Breast epithelium (tissue), 4 donors: ENCODE results near the gene FHOD3. TPM values are rescaled to one million over a fixed set of nuclear protein-coding genes. Genes with fewer than 3 reads are reported as not detected.

Experiments
- DNase-seq, 2 donors: peaks; one replicate each; pipeline ENCODE4 v3.0.0-alpha.2; 2019; ENCODE audit warnings: low spot score in 2 of 2
- H3K27ac ChIP-seq, 2 donors: fragments of 200-600 bp; sonication (generic) in 1 of 2; one replicate each; pipeline ENCODE4 v1.5.1; 2016 to 2019; ENCODE audit warnings: mild to moderate bottlenecking in 1 of 2
- H3K27me3 ChIP-seq, 2 donors: fragments of 200-600 bp; sonication (generic) in 1 of 2; one replicate each; pipeline versions ENCODE4 v1.5.1 to v1.6.0; 2017 to 2019; ENCODE audit warnings: control low read depth in 1 of 2, mild to moderate bottlenecking in 1 of 2
- H3K36me3 ChIP-seq: fragments of 200-600 bp; one replicate; pipeline ENCODE4 v1.5.1; 2019
- H3K4me1 ChIP-seq, 2 donors: fragments of 200-600 bp; sonication (generic); one replicate each; pipeline ENCODE4 v1.5.1; 2016 to 2019; ENCODE audit warnings: control low read depth in 1 of 2
- H3K4me3 ChIP-seq, 3 donors: fragments of 200-600 bp; sonication (generic); 1 replicate in 2 of 3; 2 replicates in 1 of 3; pipeline ENCODE4 v1.5.1; 2016 to 2019; ENCODE audit warnings: mild to moderate bottlenecking in 3 of 3, moderate library complexity in 2 of 3
- H3K9me3 ChIP-seq, 2 donors: fragments of 200-600 bp; sonication (generic) in 1 of 2; one replicate each; pipeline ENCODE4 v1.5.1; 2016 to 2019; ENCODE audit warnings: control low read depth in 1 of 2
- POLR2A ChIP-seq: fragments of 450-650 bp; IDR thresholded peaks from one replicate; pipeline ENCODE4 v1.6.1; 2016; ENCODE audit warnings: antibody characterized with exemption, mild to moderate bottlenecking, moderate library complexity
- POLR2AphosphoS5 ChIP-seq, 3 donors: sonication (generic); formaldehyde crosslinking; IDR thresholded peaks; one replicate each; pipeline ENCODE4 v1.6.1; 2017; ENCODE audit warnings: antibody characterized with exemption in 3 of 3
- intact Hi-C: fragments of 100-400 bp; cut with DNase I; formaldehyde crosslinking; loops from one replicate; pipeline ENCODE4 v1.15.1; 2023; ENCODE audit warnings: low total_unique reads
- total RNA-seq, 3 donors: library from RNA; depleted of rRNA; stranded (reverse); fragments of >200 nt; gene quantifications; one replicate each; pipeline ENCODE4 v1.1.0, GENCODE V29; 2016
- TF ChIP-seq, protein P1 (sequence below), 3 donors: fragments of 450-650 bp; IDR thresholded peaks; one replicate each; pipeline ENCODE4 v1.5.1; 2016 to 2017; ENCODE audit warnings: antibody characterized with exemption in 3 of 3, mild to moderate bottlenecking in 3 of 3, moderate library complexity in 3 of 3

FHOD3 gene
- total RNA-seq, 3 donors from 2014 or later, result 1.9 to 13.1 (median 13.0) TPM

DNA sequence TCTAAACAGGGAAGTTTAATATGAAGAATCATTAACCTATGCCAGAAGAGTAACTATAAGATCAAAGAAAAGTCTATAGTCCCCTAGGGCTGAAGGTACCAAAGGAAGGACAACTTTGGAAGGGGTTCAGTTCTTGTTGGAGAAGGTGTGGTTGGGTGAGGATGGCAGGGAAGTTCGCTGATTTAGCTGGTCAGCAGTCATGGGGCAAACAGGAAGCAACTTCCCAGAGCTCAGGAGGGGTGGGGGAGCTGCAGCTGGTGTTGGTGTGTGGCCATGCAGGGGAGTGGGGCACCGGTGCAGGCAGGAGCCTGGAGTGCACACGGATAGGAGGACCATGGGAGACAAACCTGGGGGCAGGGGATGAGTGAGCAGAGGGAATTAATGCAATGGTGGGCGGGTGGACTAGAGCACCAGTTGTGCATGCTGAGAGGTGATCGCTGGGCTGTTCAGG is 34.0 kb downstream of the FHOD3 start:
- intact Hi-C loops, result no loop called here
- H3K27ac ChIP-seq, result no peak overlapping the region
- H3K36me3 ChIP-seq, result no peaks in the 10 kb centered on the region
- TF ChIP-seq POLR2AphosphoS5 (IDR thresholded peaks at IDR 0.05), result no peak
- TF ChIP-seq, protein P1, sequence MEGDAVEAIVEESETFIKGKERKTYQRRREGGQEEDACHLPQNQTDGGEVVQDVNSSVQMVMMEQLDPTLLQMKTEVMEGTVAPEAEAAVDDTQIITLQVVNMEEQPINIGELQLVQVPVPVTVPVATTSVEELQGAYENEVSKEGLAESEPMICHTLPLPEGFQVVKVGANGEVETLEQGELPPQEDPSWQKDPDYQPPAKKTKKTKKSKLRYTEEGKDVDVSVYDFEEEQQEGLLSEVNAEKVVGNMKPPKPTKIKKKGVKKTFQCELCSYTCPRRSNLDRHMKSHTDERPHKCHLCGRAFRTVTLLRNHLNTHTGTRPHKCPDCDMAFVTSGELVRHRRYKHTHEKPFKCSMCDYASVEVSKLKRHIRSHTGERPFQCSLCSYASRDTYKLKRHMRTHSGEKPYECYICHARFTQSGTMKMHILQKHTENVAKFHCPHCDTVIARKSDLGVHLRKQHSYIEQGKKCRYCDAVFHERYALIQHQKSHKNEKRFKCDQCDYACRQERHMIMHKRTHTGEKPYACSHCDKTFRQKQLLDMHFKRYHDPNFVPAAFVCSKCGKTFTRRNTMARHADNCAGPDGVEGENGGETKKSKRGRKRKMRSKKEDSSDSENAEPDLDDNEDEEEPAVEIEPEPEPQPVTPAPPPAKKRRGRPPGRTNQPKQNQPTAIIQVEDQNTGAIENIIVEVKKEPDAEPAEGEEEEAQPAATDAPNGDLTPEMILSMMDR (IDR thresholded peaks at IDR 0.05), result no peak
- no peak for TF ChIP-seq POLR2A
- no peaks in the 10 kb centered on the region for H3K4me1 ChIP-seq
- no peaks in the 10 kb centered on the region for H3K27me3 ChIP-seq
- no peaks in the 10 kb centered on the region for H3K9me3 ChIP-seq
- no peak overlapping the region for H3K4me3 ChIP-seq
- no peak for DNase-seq

DNA sequence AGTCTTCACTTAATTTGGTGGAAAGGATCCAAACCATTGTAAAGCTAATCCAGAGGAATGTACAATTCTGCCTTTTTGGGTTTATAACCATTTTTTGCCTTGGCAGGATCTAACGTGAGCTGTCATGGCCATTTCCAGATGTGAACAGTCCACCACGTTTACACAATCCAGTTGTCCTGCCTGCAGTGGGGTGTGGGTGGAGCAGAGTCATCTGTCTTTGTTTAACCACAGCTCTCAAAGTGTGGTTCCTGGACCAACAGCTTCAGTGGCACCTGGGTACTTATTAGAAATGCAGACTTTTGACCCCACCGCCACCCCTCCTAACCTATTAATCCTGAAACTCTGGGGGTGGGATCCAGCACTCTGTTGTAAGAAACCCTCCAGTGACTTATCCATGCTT is 35.9 kb downstream of the FHOD3 start:
- no peaks in the 10 kb centered on the region for H3K36me3 ChIP-seq
- H3K27me3 ChIP-seq, result no peaks in the 10 kb centered on the region
- H3K27ac ChIP-seq, result no peak overlapping the region
- TF ChIP-seq POLR2AphosphoS5 (IDR thresholded peaks at IDR 0.05) (no peak), POLR2A (no peak)
- TF ChIP-seq, protein P1 (IDR thresholded peaks at IDR 0.05), result no peak
- no peak for DNase-seq
- intact Hi-C loops, result no loop called here
- H3K4me3 ChIP-seq, result no peak overlapping the region
- no peaks in the 10 kb centered on the region for H3K4me1 ChIP-seq
- H3K9me3 ChIP-seq, result no peaks in the 10 kb centered on the region

DNA sequence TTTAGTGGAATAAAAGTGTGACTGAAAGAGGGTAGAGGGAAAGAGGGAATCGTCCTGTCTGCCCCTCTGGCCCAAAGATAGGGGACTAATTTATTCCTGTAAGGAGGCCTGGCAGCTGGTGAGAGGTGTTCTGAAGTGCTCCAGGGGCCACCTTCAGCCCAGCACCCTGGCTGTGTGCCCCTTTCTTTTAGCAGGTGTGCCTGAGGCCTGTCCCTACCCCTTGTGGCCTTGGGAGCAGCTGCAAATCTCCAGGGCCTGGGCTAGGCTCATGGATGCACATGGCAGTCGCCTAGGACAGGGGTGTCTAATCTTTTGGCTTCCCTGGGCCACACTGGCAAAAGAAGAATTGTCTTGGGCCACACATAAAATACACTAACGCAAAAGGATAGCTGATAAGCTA is 37.3 kb downstream of the FHOD3 start:
- Histone ChIP-seq H3K27ac (no peak overlapping the region), H3K36me3 (no peaks in the 10 kb centered on the region), H3K4me1 (no peaks in the 10 kb centered on the region), H3K27me3 (no peaks in the 10 kb centered on the region), H3K4me3 (no peak overlapping the region), H3K9me3 (no peaks in the 10 kb centered on the region)
- TF ChIP-seq POLR2A, result no peak
- no peak for TF ChIP-seq POLR2AphosphoS5 (IDR thresholded peaks at IDR 0.05)
- TF ChIP-seq, protein P1 (IDR thresholded peaks at IDR 0.05), result no peak
- no peak for DNase-seq
- intact Hi-C loops, result no loop called here

DNA sequence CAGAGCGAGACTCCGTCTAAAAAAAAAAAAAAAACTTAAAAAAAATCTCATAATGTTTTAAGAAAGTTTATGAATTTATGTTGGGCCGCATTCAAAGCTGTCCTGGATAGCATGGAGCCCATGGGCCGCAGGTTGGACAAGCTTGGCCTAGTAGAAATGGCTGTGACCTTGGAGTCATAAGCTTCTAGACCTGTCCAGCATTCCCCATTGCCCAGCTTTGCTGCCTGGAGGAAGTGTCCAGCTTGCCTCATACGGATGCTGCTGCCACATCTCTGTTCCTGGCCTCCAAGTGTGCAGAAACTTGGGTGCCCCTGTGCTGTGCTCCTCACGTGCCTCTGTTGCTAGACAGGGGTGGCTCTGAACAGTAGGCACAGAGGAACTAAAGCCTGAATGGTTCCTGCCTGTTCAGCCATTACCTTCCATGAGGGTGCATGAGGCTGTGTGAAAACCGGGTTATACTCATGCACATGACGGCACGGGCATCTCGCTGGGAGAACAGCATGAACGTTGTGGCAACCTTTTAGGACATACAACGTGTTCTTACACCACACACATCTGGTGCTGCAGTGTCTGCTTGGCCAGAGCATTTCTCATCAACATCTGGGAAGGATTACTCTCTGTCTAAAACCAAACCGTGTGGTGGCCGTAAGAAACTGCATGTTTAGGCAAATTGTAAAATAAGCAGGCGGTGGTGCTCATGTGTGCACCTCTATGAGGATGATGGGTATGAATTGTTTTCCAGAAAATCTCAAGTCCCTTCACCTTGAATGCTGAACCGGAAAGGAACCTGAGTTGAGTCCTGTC is 38.2 kb downstream of the FHOD3 start:
- Histone ChIP-seq H3K4me3 (no peak overlapping the region), H3K9me3 (no peaks in the 10 kb centered on the region), H3K27ac (no peak overlapping the region), H3K4me1 (no peaks in the 10 kb centered on the region), H3K36me3 (no peaks in the 10 kb centered on the region), H3K27me3 (no peaks in the 10 kb centered on the region)
- no peak for DNase-seq
- intact Hi-C loops, result no loop called here
- TF ChIP-seq, protein P1 (IDR thresholded peaks at IDR 0.05), result no peak
- TF ChIP-seq POLR2A, result no peak
- no peak for TF ChIP-seq POLR2AphosphoS5 (IDR thresholded peaks at IDR 0.05)

DNA sequence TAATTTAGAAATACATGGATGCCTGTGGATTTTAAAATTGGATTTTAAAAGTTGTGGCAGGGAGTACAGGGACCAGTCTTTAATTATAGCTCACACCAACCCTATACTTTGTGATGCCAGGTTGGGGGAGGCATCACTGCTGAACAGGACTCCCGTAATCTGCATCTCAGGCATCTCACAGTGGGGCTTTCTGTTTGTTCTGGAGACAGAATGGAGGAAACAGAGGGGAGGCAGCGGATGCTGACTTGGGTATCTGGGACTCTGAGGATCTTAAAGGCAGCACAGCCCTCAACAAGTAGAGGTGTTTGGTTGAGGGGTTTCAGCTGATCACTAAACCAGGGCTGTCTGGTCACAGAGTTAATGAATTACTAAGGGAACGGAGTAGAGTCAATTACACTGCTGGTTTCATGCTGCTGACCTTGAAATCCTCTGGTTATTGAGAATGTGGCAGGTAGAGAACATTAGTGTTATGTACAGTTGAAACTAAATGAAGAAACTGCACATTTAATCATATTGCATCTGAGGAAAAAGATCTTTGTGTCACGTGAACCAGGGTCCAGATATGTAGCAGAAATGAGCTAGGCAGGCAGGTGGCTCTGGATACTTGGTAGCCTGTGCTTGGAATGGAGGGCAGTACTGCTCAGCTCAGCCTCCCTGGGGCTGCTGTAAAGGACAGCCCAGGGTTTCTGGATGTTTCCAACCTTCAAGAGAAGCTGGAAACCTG is 40.3 kb downstream of the FHOD3 start:
- Histone ChIP-seq H3K27me3 (no peaks in the 10 kb centered on the region), H3K9me3 (peaks cover 0 to 5% of the 10 kb centered on the region in 2 donors), H3K36me3 (no peaks in the 10 kb centered on the region), H3K27ac (no peak overlapping the region), H3K4me3 (no peak overlapping the region), H3K4me1 (no peaks in the 10 kb centered on the region)
- DNase-seq, result no peak
- TF ChIP-seq, protein P1 (IDR thresholded peaks at IDR 0.05), result no peak
- TF ChIP-seq POLR2A (no peak), POLR2AphosphoS5 (IDR thresholded peaks at IDR 0.05) (no peak)
- intact Hi-C loops, result no loop called here
